HG03196 (cell line): ENCODE measurements around the gene TACR2.

Experiments
- ATAC-seq: cut with Tn5 transposase; IDR thresholded peaks from one replicate; pipeline ENCODE4 v1.9.1; 2021; ENCODE audit not compliant: unreplicated experiment

The TACR2 gene

DNA sequence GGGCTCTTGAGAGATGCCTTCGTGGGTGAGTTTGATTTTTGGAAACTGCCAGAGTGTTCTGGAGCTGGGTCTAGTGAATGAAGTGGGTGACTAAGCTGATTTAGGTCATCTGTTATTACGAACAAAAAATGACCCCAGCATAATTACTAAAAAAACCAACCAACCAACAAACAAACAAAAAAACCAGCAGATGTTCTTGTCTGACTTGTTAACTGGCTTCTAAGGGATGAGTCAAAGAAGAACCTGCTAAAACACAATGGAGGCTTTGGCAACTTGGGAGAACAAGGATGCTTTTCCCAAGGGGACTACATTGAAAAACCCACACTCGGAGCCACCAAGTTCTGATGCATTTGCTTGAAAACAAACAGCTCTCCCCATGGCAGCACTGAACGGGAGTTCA lies 11.5 kb downstream of the TACR2 start:
- ATAC-seq = no peak

DNA sequence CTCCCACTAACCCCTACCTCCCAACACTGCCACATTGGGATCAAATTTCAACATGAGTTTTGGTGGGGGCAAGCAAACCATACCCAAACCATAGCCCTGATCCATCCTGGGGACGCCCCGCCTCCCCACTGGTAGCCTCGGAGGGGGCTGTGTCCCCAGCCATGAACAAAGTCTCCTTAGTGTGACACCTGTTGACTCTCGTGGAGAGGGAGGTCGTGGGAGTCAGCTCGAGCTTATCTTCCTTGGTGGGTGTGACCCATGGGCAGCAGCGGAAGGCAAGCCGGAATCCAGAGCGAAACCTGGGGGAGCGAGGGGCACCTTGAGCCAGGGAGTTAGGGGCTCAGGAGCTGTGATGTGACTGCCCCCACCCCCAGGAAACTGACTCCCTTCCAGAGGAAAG lies 11.9 kb downstream of the TACR2 start:
- ATAC-seq = no peak

DNA sequence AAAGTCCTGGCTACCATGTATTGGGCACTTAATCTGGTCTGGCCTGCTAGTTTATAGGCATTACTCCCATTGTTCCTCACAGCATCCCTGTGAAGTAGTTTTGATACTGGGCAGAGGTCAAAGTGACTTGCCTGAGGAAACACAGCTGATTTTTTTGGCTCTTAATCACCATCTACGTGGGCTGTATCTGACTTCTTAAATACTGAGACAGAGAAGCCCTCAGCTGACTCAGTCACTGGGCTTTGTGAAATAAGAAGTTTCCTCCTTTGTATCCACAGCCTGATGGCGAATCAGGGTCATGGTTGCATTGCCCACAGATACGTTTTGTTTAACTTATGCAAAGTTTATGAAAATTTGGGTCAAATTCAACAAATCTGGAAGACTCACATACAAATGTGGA lies 13.2 kb downstream of the TACR2 start:
- ATAC-seq = no peak

DNA sequence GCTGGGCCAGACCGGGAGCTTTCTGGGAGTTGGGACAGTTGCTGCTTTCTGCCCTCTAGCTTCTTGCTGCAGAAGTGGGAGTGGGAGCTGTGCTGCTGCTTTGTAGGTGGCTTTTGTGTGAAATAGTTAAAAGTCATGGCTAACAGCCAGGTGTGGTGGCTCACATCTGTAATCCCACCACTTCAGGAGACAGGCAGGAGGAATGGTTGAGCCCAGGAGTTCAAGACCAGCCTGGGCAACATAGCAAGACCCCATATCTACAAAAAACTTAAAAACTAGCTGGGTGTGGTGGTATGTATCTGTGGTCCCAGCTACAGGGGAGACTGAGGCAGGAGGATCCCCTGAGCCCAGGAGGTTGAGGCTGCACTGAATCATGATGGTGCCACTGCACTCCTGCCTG lies 13.7 kb downstream of the TACR2 start:
- ATAC-seq = no peak

GRCh38 chr10:69402386-69402785 lies 14.3 kb downstream of the TACR2 start:
- ATAC-seq = no peak

GRCh38 chr10:69401416-69401815 lies 15.3 kb downstream of the TACR2 start:
- no peak for ATAC-seq

- ATAC-seq = no peak
These were observed 15.8 kb downstream of the TACR2 start for GRCh38 chr10:69400936-69401335.

DNA sequence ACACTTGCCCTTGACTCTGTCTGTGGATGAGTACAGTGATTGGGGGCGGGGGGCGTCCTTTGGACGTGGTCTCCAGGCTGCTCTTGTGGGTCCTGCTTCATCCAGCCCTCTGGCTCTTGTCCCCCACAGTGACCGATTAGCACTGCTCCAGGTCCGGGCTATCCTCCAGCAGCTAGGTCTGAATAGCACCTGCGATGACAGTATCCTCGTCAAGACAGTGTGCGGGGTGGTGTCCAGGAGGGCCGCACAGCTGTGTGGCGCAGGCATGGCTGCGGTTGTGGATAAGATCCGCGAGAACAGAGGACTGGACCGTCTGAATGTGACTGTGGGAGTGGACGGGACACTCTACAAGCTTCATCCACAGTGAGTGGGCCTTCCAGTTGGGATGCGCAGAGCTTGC lies 18.3 kb downstream of the TACR2 start:
- no peak for ATAC-seq

GRCh38 chr10:69397972-69398371 lies 18.7 kb downstream of the TACR2 start:
- no peak for ATAC-seq

- no peak for ATAC-seq
These were observed 22.7 kb downstream of the TACR2 start for GRCh38 chr10:69394020-69394419.

- ATAC-seq = no peak
These were observed 24.2 kb downstream of the TACR2 start for GRCh38 chr10:69392481-69393000.

DNA sequence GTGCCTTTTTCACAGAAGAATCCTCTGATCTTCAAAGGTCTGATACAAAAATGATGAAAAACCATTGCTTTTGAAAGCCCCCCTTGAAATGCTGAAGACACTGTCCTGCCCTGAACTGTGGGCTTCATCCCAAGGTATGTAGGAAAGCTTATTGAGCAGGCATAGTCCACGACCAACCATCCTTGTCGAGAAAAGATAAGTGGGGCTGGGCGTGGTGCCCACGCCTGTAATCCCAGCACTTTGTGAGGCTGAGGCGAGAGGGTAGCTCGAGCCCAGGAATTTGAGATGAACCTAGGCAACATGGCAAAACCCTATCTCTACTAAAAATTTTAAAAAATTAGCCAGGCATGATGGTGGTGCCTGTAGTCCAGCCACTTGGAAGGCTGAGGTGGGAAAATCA lies 25.6 kb downstream of the TACR2 start:
- no peak for ATAC-seq

GRCh38 chr10:69389827-69390490 lies 26.8 kb downstream of the TACR2 start:
- ATAC-seq = no peak

DNA sequence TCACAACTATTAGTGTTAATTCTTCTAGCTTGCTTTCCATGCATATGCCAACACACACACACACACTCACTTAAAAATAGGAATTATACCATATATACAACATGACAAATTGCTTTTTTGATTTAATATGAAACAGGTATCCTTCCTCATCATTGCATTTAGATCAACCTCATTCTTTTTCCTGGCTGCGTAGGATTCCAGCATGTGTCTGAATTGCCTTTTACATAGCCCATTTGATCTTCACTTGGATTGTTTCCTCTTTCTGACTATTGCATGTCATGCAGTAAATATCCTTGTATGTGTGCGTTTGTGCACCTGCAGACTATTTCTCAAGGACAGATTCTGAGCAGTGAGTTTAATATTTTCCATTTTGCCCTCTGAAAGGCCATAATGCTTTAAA lies 28.2 kb downstream of the TACR2 start:
- ATAC-seq = no peak

- ATAC-seq = no peak
These were observed 29.2 kb downstream of the TACR2 start for GRCh38 chr10:69387500-69387899.

DNA sequence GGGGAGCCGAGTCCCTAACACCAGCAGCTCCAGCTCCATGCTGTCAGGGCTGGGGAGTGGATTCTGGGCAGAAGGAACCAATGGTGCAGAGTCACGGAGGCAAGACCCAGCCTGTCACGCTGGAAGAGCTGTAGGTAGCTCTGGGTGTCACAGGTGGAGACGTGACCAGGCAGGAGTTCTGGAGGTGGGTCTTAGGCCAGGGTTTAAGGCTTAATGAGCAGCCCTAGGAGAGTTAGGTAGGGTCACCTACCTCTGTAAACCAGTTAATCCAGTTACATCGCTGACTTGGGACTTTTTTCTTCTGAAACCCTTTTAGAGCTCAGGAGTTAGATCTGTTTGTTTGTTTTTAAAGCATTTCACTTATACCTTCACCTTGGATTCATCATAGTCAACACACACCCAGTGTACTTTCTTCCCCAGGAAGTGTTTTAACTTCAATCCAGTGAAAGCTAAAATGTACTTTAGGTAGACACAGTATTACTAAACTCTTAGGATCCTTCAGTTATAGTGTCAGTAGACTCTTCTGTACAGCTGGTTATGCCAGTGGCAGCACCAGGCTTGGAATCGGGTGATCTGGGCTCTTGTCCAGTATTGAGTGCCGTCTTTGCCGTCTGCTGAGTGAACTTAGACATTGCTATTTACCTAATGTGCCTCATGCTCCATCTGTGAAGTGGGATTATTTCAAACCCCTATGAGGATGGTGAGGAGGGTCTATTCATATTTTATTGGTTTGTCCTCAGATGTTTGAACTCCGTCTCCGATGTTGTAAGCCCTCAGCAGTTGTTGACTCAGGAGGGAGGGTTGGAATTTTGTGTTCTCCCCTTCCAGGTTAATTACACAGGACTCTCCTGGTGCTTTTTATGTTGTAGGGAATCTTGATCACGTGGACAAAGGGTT lies 31.0 kb downstream of the TACR2 start:
- ATAC-seq = no peak

- ATAC-seq = no peak
These were observed 32.4 kb downstream of the TACR2 start for GRCh38 chr10:69384320-69384719.

GRCh38 chr10:69383558-69383957 lies 33.2 kb downstream of the TACR2 start:
- no peak for ATAC-seq

GRCh38 chr10:69382382-69383117 lies 34.2 kb downstream of the TACR2 start:
- no peak for ATAC-seq

GRCh38 chr10:69379800-69380199 lies 36.9 kb downstream of the TACR2 start:
- no peak for ATAC-seq

- ATAC-seq = no peak
These were observed 38.8 kb downstream of the TACR2 start for GRCh38 chr10:69377933-69378332.

DNA sequence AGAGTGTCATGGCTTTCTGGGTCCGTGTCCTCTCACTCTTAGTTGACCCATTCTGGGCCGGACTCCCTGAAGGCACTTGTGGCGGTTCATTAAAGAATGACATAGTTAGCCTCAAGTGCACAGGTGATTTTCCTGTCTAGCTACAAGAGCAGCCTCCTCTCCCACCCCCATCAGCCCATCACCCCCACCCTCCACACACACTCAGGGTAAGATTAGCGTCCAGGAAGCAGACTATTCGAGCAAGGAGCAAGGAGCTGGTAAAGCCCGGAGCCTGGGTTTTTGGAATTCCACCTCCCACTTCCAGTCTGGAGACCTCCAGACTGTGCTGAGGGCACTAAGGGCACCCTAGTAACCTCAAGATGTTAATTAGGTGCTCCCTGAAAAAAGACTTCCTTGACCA lies 39.5 kb downstream of the TACR2 start:
- no peak for ATAC-seq
